Neuronal stem cell (in vitro differentiated cells): ENCODE results near the gene MOBP.

ENCODE experiments used
- DNase-seq: peaks from one replicate; pipeline ENCODE4 v3.0.0-alpha.2; 2013; ENCODE audit warnings: low spot score
- H2AFZ ChIP-seq: one replicate; pipeline ENCODE4 v1.6.1; 2013; ENCODE audit warnings: mild to moderate bottlenecking, low read length, inconsistent platforms
- H2AK5ac ChIP-seq: 2 replicates; pipeline ENCODE4 v1.6.1; 2013; ENCODE audit warnings: low read depth, mild to moderate bottlenecking, inconsistent platforms, low read length, moderate library complexity, mixed read lengths
- H2BK120ac ChIP-seq: 2 replicates; pipeline ENCODE4 v1.6.1; 2013; ENCODE audit warnings: low read depth, mild to moderate bottlenecking, inconsistent platforms, low read length, moderate library complexity, mixed read lengths
- H2BK12ac ChIP-seq: one replicate; pipeline ENCODE4 v1.6.1; 2013; ENCODE audit warnings: low read length, inconsistent platforms
- H2BK15ac ChIP-seq: 2 replicates; pipeline ENCODE4 v1.6.1; 2013; ENCODE audit warnings: mild to moderate bottlenecking, low read length, inconsistent platforms, mixed read lengths
- H2BK5ac ChIP-seq: one replicate; pipeline ENCODE4 v1.6.1; 2013; ENCODE audit warnings: inconsistent platforms, mild to moderate bottlenecking, low read length, moderate library complexity
- H3K14ac ChIP-seq: one replicate; pipeline ENCODE4 v1.6.1; 2013; ENCODE audit warnings: low read length, inconsistent platforms
- H3K18ac ChIP-seq: 2 replicates; pipeline ENCODE4 v1.6.1; 2013; ENCODE audit warnings: low read length, inconsistent platforms
- H3K23ac ChIP-seq: 2 replicates; pipeline ENCODE4 v1.6.1; 2013; ENCODE audit warnings: low read depth, mild to moderate bottlenecking, mixed read lengths, low read length, inconsistent platforms; ENCODE audit not compliant: poor library complexity
- H3K27ac ChIP-seq: replicated peaks from 3 replicates; pipeline ENCODE4 v1.5.1; 2013; ENCODE audit warnings: low read length, inconsistent platforms
- H3K27me3 ChIP-seq, 3 experiments: 2 replicates each; pipeline ENCODE4 v1.6.1; 2013; ENCODE audit warnings: low read length in 3 of 3, mild to moderate bottlenecking in 2 of 3, inconsistent platforms in 1 of 3, low read depth in 1 of 3, mixed read lengths in 1 of 3, moderate library complexity in 1 of 3; ENCODE audit not compliant: control insufficient read depth in 3 of 3, insufficient read depth in 3 of 3
- H3K36me3 ChIP-seq, 2 donors: replicated peaks in 1 of 2; 2 replicates each; pipeline ENCODE4 v1.6.1; 2013; ENCODE audit warnings: low read length in 2 of 2; ENCODE audit not compliant: control insufficient read depth in 2 of 2, insufficient read depth in 2 of 2
- H3K4ac ChIP-seq: 2 replicates; pipeline ENCODE4 v1.6.1; 2013; ENCODE audit warnings: inconsistent platforms, mild to moderate bottlenecking, low read length, moderate library complexity
- H3K4me1 ChIP-seq, 2 donors: 1 replicate in 1 of 2; 2 replicates in 1 of 2; pipeline ENCODE4 v1.6.1; 2013; ENCODE audit warnings: low read length in 2 of 2, low read depth in 1 of 2; ENCODE audit not compliant: control insufficient read depth in 2 of 2, insufficient read depth in 1 of 2
- H3K4me2 ChIP-seq: one replicate; pipeline ENCODE4 v1.6.1; 2013; ENCODE audit warnings: mild to moderate bottlenecking, low read length, inconsistent platforms; ENCODE audit not compliant: insufficient read depth, poor library complexity, severe bottlenecking
- H3K4me3 ChIP-seq, 2 donors: 2 replicates each; pipeline ENCODE4 v1.5.1; 2013; ENCODE audit warnings: low read length in 2 of 2, mild to moderate bottlenecking in 2 of 2, inconsistent platforms in 1 of 2, moderate library complexity in 1 of 2
- H3K79me1 ChIP-seq: one replicate; pipeline ENCODE4 v1.6.1; 2013; ENCODE audit warnings: low read depth, mild to moderate bottlenecking, inconsistent platforms, low read length, moderate library complexity
- H3K9ac ChIP-seq: one replicate; pipeline ENCODE4 v1.6.1; 2013; ENCODE audit warnings: mild to moderate bottlenecking, low read depth, low read length, inconsistent platforms; ENCODE audit not compliant: poor library complexity
- H3K9me3 ChIP-seq, 2 donors: replicated peaks in 1 of 2; 2 replicates each; pipeline versions ENCODE3 to v1.6.1; 2013; ENCODE audit warnings: low read length in 2 of 2, mild to moderate bottlenecking in 2 of 2, inconsistent platforms in 1 of 2, low read depth in 1 of 2, mixed read lengths in 1 of 2, moderate library complexity in 1 of 2; ENCODE audit not compliant: control insufficient read depth in 2 of 2, insufficient read depth in 1 of 2
- H4K8ac ChIP-seq: one replicate; pipeline ENCODE4 v1.6.1; 2013; ENCODE audit warnings: low read depth, mild to moderate bottlenecking, inconsistent platforms, low read length, moderate library complexity
- H4K91ac ChIP-seq: one replicate; pipeline ENCODE4 v1.6.1; 2013; ENCODE audit warnings: low read length, low read depth, mild to moderate bottlenecking, inconsistent platforms; ENCODE audit not compliant: poor library complexity
- WGBS, 2 donors: extraction: QIAGEN DNeasy Blood & Tissue Kit; methylation state at CpG; one replicate each; pipeline ENCODE4 v1.1.7; 2013; ENCODE audit warnings: missing lambda C conversion rate in 2 of 2, mixed read lengths in 1 of 2; ENCODE audit not compliant: insufficient read length in 2 of 2, insufficient replicate concordance in 1 of 2; ENCODE audit errors: extremely low coverage in 2 of 2; 5-methylcytosine and 5-hydroxymethylcytosine counted together

MOBP gene

DNA sequence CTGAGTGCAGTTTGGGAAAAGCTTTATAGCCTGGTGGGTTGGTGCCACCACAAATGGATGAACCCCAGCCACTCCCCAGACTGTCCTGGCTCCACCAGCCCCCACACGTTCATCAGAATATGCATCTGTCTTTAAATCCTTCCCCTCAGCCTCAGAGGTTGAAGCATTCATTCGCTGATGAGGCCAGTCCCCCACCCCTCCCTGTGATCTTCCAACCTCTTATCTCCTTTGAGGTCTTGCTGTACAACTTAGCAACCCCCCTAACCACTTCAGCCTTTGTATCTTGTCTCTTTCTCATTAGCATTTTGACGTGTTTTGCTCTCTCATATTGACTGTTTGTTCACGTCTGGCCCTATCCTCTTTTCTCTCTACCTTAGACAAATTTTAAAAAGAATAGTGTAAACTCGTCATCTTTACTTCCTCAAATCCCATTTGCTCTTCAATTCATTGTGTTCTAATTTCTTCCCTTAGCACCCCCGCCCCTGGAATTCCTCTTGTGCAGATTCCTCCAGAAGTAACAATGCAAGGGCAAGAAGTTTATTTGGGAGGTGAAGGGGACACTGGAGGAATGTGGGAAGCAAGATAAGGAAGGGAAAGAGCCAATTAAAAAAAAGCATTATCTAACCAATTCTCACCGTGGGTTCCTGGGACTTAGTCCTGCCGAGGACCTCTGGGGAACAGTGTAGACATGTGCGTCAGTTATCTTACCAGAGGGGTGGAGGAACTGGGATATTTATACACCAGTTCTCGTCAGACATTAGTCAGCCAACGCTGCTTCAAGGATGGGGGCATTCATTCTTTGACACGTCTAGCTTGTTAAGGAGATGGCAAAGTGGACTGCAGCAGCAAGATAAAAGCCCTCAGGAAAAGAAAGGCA is 38.6 kb downstream of the MOBP start:
- no peak overlapping the region for H2AFZ ChIP-seq
- H4K8ac ChIP-seq = no peak overlapping the region
- H2BK5ac ChIP-seq = no peak overlapping the region

GRCh38 chr3:39506863-39507262 is 39.4 kb downstream of the MOBP start:
- Histone ChIP-seq H3K14ac (no peak overlapping the region), H3K4me2 (no peak overlapping the region), H3K27ac (no peak overlapping the region), H3K27me3 (no peaks in the 10 kb centered on the region), H3K4ac (no peak overlapping the region), H3K79me1 (no peaks in the 10 kb centered on the region), H4K91ac (no peak overlapping the region), H3K18ac (no peak overlapping the region), H2BK12ac (no peak overlapping the region), H2AFZ (no peak overlapping the region), H2BK120ac (no peak overlapping the region), H4K8ac (no peak overlapping the region), H3K9me3 (no peaks in the 10 kb centered on the region), H3K4me3 (no peak overlapping the region), H3K9ac (no peak overlapping the region), H2AK5ac (no peak overlapping the region), H2BK15ac (no peak overlapping the region), H2BK5ac (no peak overlapping the region), H3K4me1 (peaks cover 0 to 5% of the 10 kb centered on the region in 2 donors), H3K23ac (no peak overlapping the region), H3K36me3 (no peaks in the 10 kb centered on the region)
- WGBS, 2 donors = no CpG with 5 or more reads among the region's 1 CpG
- DNase-seq = no peak

More for the DNA sequence above, 38.6 kb downstream of the MOBP start:
- DNase-seq = no peak
- Histone ChIP-seq H3K4ac (no peak overlapping the region), H3K4me2 (no peak overlapping the region), H2BK15ac (no peak overlapping the region), H3K9ac (no peak overlapping the region), H4K91ac (no peak overlapping the region), H2BK12ac (no peak overlapping the region), H2BK120ac (no peak overlapping the region), H3K27me3 (no peaks in the 10 kb centered on the region), H3K23ac (no peak overlapping the region), H3K4me1 (peaks cover 0 to 5% of the 10 kb centered on the region in 2 donors), H3K18ac (no peak overlapping the region), H3K79me1 (no peaks in the 10 kb centered on the region), H3K9me3 (no peaks in the 10 kb centered on the region), H3K36me3 (no peaks in the 10 kb centered on the region), H3K14ac (no peak overlapping the region), H3K4me3 (no peak overlapping the region), H3K27ac (no peak overlapping the region), H2AK5ac (no peak overlapping the region)
- no CpG with 5 or more reads among the region's 12 CpGs for WGBS, 2 donors

DNA sequence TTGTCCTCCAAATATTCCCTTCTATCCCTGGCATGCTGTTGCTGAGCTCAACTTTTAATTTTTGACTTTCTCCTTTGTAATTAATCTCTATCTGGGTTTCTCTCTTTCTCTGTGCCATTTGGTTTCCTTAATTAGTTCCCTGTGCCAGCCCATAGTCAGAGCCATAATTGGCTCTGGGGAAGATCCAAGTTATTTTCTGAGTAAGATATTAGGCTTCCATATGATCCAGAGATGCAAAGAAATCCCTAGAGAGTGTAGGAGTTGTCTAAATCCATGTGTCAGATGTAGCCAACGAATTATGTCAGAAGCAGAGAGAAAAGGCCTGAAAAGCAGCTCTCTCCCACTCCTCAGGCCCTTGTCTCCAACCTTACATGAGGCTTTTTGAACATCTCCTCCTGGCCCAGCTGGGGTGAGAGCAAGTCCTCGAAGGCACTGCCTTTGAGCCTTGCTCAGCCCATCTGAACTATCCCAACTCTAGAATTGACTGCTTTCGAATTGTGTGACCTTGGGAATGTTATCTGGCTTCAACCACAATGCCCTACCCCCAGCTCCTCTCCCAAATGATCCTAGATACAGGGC is 46.4 kb downstream of the MOBP start:
- Histone ChIP-seq H3K4me3 (no peak overlapping the region), H4K8ac (no peak overlapping the region), H3K14ac (no peak overlapping the region), H3K79me1 (no peaks in the 10 kb centered on the region), H3K27me3 (peaks cover 0 to 4% (median 3%) of the 10 kb centered on the region in 3 experiments), H3K18ac (no peak overlapping the region), H2BK12ac (no peak overlapping the region), H2BK120ac (no peak overlapping the region), H2AFZ (no peak overlapping the region), H2BK15ac (no peak overlapping the region), H3K27ac (no peak overlapping the region), H3K4ac (no peak overlapping the region), H3K4me2 (no peak overlapping the region), H4K91ac (no peak overlapping the region), H3K9ac (no peak overlapping the region), H3K4me1 (peaks cover 0 to 1% of the 10 kb centered on the region in 2 donors), H3K23ac (no peak overlapping the region), H3K9me3 (no peaks in the 10 kb centered on the region), H2AK5ac (no peak overlapping the region), H2BK5ac (no peak overlapping the region), H3K36me3 (no peaks in the 10 kb centered on the region)
- no peak for DNase-seq
- no CpG with 5 or more reads among the region's 3 CpGs for WGBS, 2 donors

DNA sequence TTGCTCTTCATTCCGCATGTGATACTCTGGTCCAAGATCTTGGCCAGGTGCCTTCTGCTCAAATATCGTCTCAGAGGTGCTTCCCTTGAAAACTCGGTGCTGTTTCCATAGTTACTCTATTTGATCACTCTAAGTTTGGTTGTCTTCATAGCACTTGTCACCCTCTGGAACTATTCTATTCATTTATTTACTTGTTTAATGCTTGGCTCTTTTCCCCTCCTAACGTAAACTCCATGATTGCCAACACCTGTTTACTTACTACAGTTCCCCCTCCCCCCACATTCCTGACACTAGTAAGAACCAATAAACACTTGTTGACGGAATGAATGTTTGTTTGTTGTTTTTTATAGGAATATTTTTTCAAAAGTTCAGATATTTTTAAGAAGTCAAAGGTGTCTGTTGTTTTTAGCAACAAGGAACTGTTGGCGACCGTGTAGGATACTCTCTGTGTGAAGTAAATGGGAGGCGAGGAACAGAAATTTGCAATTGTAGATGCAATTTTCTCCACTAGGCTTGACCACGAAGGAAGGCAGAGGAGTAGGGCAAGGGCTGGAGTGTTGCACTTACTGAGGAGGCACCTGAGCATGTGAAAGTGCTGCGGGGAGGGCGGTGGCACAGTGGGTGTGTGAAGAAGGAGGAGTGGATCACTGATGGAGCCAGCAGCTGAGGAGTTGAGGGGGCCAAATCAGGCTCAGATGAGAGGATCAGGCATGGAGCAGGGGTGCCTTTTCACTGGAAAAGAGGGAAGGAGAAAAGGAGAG is 48.4 kb downstream of the MOBP start:
- no peak overlapping the region for H3K9ac ChIP-seq
- no peak overlapping the region for H4K91ac ChIP-seq
- no peak overlapping the region for H3K4ac ChIP-seq
- H3K4me1 ChIP-seq = peaks cover 0 to 1% of the 10 kb centered on the region in 2 donors
- no peak overlapping the region for H2BK5ac ChIP-seq
- H2BK15ac ChIP-seq = no peak overlapping the region
- H3K79me1 ChIP-seq = no peaks in the 10 kb centered on the region
- no peaks in the 10 kb centered on the region for H3K9me3 ChIP-seq
- no peak overlapping the region for H4K8ac ChIP-seq
- H3K36me3 ChIP-seq = no peaks in the 10 kb centered on the region
- 100% methylated on average over 1 of the region's 11 CpGs; no CpG with 5 or more reads in 1 of the 2 donors for WGBS, 2 donors
- no peak for DNase-seq
- no peak overlapping the region for H3K14ac ChIP-seq
- H3K27me3 ChIP-seq = peaks cover 0 to 4% (median 3%) of the 10 kb centered on the region in 3 experiments
- no peak overlapping the region for H2BK120ac ChIP-seq
- no peak overlapping the region for H3K27ac ChIP-seq
- no peak overlapping the region for H2BK12ac ChIP-seq
- H2AK5ac ChIP-seq = no peak overlapping the region
- H3K18ac ChIP-seq = no peak overlapping the region
- H3K4me3 ChIP-seq = no peak overlapping the region
- no peak overlapping the region for H3K4me2 ChIP-seq
- no peak overlapping the region for H2AFZ ChIP-seq
- peak overlapping the region; percentile 66 for H3K23ac ChIP-seq
